Neural cell (in vitro differentiated cells): ENCODE results near the gene GJC3. TPM values are rescaled to one million over a fixed set of nuclear protein-coding genes. Genes with fewer than 3 reads are reported as not detected.

ENCODE experiments used
- H2AFZ ChIP-seq: fragments of 200-600, 300-800 bp; sonication (generic), shearing (Covaris generic); 2 replicates; pipeline ENCODE4 v1.6.0; 2014; ENCODE audit warnings: low read depth, mild to moderate bottlenecking, antibody characterized with exemption, low read length, moderate library complexity
- H3F3A ChIP-seq: fragments of 200-600 bp; shearing (Covaris generic); 2 replicates; pipeline ENCODE4 v1.6.1; 2016; ENCODE audit warnings: mild to moderate bottlenecking, moderate library complexity, mixed read lengths, antibody characterized with exemption, low read length; ENCODE audit not compliant: insufficient read depth, poor library complexity, severe bottlenecking
- H3K27ac ChIP-seq: fragments of 200-600, 300-800 bp; sonication (generic), shearing (Covaris generic); 2 replicates; pipeline ENCODE4 v1.5.1; 2014; ENCODE audit warnings: mild to moderate bottlenecking, low read length, moderate library complexity
- H3K27me3 ChIP-seq: fragments of 300-800, 200-600 bp; sonication (generic), shearing (Covaris generic); 2 replicates; pipeline ENCODE4 v1.6.0; 2014; ENCODE audit warnings: mild to moderate bottlenecking, low read depth, low read length, moderate library complexity; ENCODE audit not compliant: insufficient read depth
- H3K36me3 ChIP-seq: fragments of 300-800, 200-600 bp; sonication (generic), shearing (Covaris generic); 2 replicates; pipeline ENCODE4 v1.5.1; 2014; ENCODE audit warnings: mild to moderate bottlenecking, antibody characterized with exemption, low read length, moderate library complexity; ENCODE audit not compliant: insufficient read depth
- H3K4me2 ChIP-seq: fragments of 300-800, 200-600 bp; sonication (generic), shearing (Covaris generic); 2 replicates; pipeline ENCODE4 v1.6.0; 2014; ENCODE audit warnings: mild to moderate bottlenecking, low read length
- H3K4me3 ChIP-seq: fragments of 300-800, 200-600 bp; sonication (generic), shearing (Covaris generic); 2 replicates; pipeline ENCODE4 v1.5.1; 2014; ENCODE audit warnings: mild to moderate bottlenecking, low read length, moderate library complexity
- H3K79me2 ChIP-seq: fragments of 200-600 bp; shearing (Covaris generic); replicated peaks from 2 replicates; pipeline ENCODE4 v1.6.0; 2014; ENCODE audit warnings: mild to moderate bottlenecking, low read length, moderate library complexity; ENCODE audit not compliant: insufficient read depth
- H3K9ac ChIP-seq: fragments of 300-800, 200-600 bp; sonication (generic), shearing (Covaris generic); 2 replicates; pipeline ENCODE4 v1.6.1; 2016; ENCODE audit warnings: mild to moderate bottlenecking, low read length, mixed read lengths
- H3K9me2 ChIP-seq: fragments of 200-600 bp; shearing (Covaris generic); 2 replicates; pipeline ENCODE4 v1.6.1; 2016; ENCODE audit warnings: mild to moderate bottlenecking, low read length, mixed read lengths; ENCODE audit not compliant: insufficient read depth
- H3K9me3 ChIP-seq: fragments of 200-600, 300-800 bp; sonication (generic), shearing (Covaris generic); 2 replicates; pipeline ENCODE4 v1.6.1; 2016; ENCODE audit warnings: mild to moderate bottlenecking, mixed run types, low read length, moderate library complexity, mixed read lengths
- H4K20me1 ChIP-seq: fragments of 200-600 bp; shearing (Covaris generic); 2 replicates; pipeline ENCODE4 v1.6.1; 2016; ENCODE audit warnings: mild to moderate bottlenecking, mixed run types; ENCODE audit not compliant: insufficient read depth
- CTCF ChIP-seq: fragments of 450-650 bp; IDR thresholded peaks from 2 replicates; pipeline ENCODE4 v1.5.1; 2014; ENCODE audit warnings: antibody characterized with exemption, mild to moderate bottlenecking, moderate library complexity; ENCODE audit not compliant: poor library complexity, severe bottlenecking
- EP300 ChIP-seq: fragments of 450-650 bp; conservative IDR thresholded peaks from 2 replicates; pipeline ENCODE4 v1.6.1; 2014; ENCODE audit warnings: antibody characterized with exemption, mild to moderate bottlenecking, moderate library complexity; ENCODE audit not compliant: poor library complexity, severe bottlenecking
- EZH2 ChIP-seq: fragments of 200-600, 300-800 bp; shearing (Covaris generic), sonication (generic); IDR thresholded peaks from 2 replicates; pipeline ENCODE4 v1.6.1; 2014; ENCODE audit warnings: antibody characterized with exemption, low read length, borderline replicate concordance, mild to moderate bottlenecking; ENCODE audit not compliant: insufficient read depth, poor library complexity, severe bottlenecking
- MXI1 ChIP-seq: fragments of 450-650 bp; conservative IDR thresholded peaks from 2 replicates; pipeline ENCODE4 v1.6.1; 2014; ENCODE audit warnings: antibody characterized with exemption, mild to moderate bottlenecking; ENCODE audit not compliant: poor library complexity, severe bottlenecking
- POLR2AphosphoS5 ChIP-seq: IDR thresholded peaks from 2 replicates; pipeline ENCODE4 v1.6.1; 2012
- RAD21 ChIP-seq: fragments of 450-650 bp; conservative IDR thresholded peaks from 2 replicates; pipeline ENCODE4 v1.6.1; 2014; ENCODE audit warnings: antibody characterized with exemption, mild to moderate bottlenecking, moderate library complexity
- REST ChIP-seq: IDR thresholded peaks from 2 replicates; pipeline ENCODE4 v1.6.1; 2012; ENCODE audit warnings: borderline replicate concordance
- SMC3 ChIP-seq: fragments of 450-650 bp; conservative IDR thresholded peaks from 2 replicates; pipeline ENCODE4 v1.6.1; 2014; ENCODE audit warnings: antibody characterized with exemption, mild to moderate bottlenecking, moderate library complexity; ENCODE audit not compliant: poor library complexity
- TAF1 ChIP-seq: IDR thresholded peaks from 2 replicates; pipeline ENCODE4 v1.6.1; 2012; ENCODE audit warnings: low read depth
- polyA plus RNA-seq: library from polyadenylated mRNA; depleted of rRNA; stranded (reverse); fragments of >200 nt; gene quantifications from 2 replicates; pipeline ENCODE4 v1.2.3, GENCODE V29; 2014

GJC3 gene
- polyA plus RNA-seq, 1 donor from 2014 or later: not detected

GRCh38 chr7:99919814-99920112, 9.7 kb downstream of the GJC3 start:
- H3K9me2 ChIP-seq: no peaks in the 10 kb centered on the region
- no peak for TF ChIP-seq REST
- no peaks in the 10 kb centered on the region for H4K20me1 ChIP-seq
- no peak overlapping the region for H3K9ac ChIP-seq
- H3K4me2 ChIP-seq: no peak overlapping the region
- no peak overlapping the region for H3K4me3 ChIP-seq
- no peak overlapping the region for H3K27ac ChIP-seq
- peaks cover 5% of the 10 kb centered on the region for H3K9me3 ChIP-seq
- no peaks in the 10 kb centered on the region for H3K36me3 ChIP-seq
- no peaks in the 10 kb centered on the region for H3K79me2 ChIP-seq
- H3K27me3 ChIP-seq: no peaks in the 10 kb centered on the region
- H2AFZ ChIP-seq: no peak overlapping the region
- no peaks in the 10 kb centered on the region for H3F3A ChIP-seq

- no peaks in the 10 kb centered on the region for H3F3A ChIP-seq
- no peaks in the 10 kb centered on the region for H4K20me1 ChIP-seq
- H3K9ac ChIP-seq: no peak within 1 kb of the TSS
- no peak within 1 kb of the TSS for H3K4me3 ChIP-seq
- H3K27ac ChIP-seq: no peak within 1 kb of the TSS
- no peak for TF ChIP-seq POLR2AphosphoS5
- TF ChIP-seq REST: no peak
- TF ChIP-seq SMC3: no peak
- no peak for TF ChIP-seq EZH2
- TF ChIP-seq EP300: no peak
- TF ChIP-seq MXI1: no peak
- TF ChIP-seq TAF1: no peak
- TF ChIP-seq RAD21: no peak
- no peak for TF ChIP-seq CTCF
- H2AFZ ChIP-seq: no peak within 1 kb of the TSS
- peaks cover 5% of the 10 kb centered on the region for H3K9me3 ChIP-seq
- no peaks in the 10 kb centered on the region for H3K36me3 ChIP-seq
- H3K79me2 ChIP-seq: no peaks in the 10 kb centered on the region
- no peaks in the 10 kb centered on the region for H3K27me3 ChIP-seq
- no peaks in the 10 kb centered on the region for H3K9me2 ChIP-seq
- no peak within 1 kb of the TSS for H3K4me2 ChIP-seq
Measured at GRCh38 chr7:99918959-99919813, 10.2 kb downstream of the GJC3 start, which contains the start of gene TRIM4. TSS of gene TRIM4 (minus strand) at chr7:99919530. CDS start at chr7:99919401, 129 bp downstream.
